ENCODE data around the gene DNAJC25. TPM values are rescaled to one million over a fixed set of nuclear protein-coding genes. Genes with fewer than 3 reads are reported as not detected.

DNAJC25 gene
- total RNA-seq, 3 donors from 2014 or later, result 10.5 to 13.0 (median 11.7) TPM

DNA sequence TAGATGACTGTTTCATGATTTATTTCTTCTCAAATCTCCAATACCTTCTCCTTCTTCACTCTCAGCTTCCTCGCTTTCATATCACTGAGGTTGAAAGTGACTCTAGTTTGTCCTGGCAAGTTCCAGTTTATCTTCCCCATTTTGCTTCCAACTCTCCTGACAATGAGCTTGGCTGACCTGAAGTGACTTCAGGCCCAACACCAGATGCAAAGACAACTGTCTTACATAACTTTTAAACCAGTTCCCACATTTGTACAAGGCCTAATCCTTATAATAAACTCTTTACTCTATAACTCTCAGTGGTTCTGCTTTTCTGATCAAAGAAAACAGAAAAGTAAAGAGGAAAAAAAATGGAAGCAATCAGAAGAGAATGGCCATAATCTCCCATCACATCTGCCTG is 52.3 kb downstream of the DNAJC25 start:
- Histone ChIP-seq H3K36me3 (no peaks in the 10 kb centered on the region), H3K4me1 (no peaks in the 10 kb centered on the region), H3K4me3 (no peak overlapping the region), H3K9me3 (no peaks in the 10 kb centered on the region), H3K27ac (no peak overlapping the region), H3K27me3 (no peaks in the 10 kb centered on the region)
- intact Hi-C loops (cut with DNase I; ENCODE audit: low total_unique reads), result no loop called here
- no peak for DNase-seq (ENCODE audit: low spot score in 2 of 2)
- TF ChIP-seq POLR2AphosphoS5 (IDR thresholded peaks at IDR 0.05), result no peak
- TF ChIP-seq, protein P1, sequence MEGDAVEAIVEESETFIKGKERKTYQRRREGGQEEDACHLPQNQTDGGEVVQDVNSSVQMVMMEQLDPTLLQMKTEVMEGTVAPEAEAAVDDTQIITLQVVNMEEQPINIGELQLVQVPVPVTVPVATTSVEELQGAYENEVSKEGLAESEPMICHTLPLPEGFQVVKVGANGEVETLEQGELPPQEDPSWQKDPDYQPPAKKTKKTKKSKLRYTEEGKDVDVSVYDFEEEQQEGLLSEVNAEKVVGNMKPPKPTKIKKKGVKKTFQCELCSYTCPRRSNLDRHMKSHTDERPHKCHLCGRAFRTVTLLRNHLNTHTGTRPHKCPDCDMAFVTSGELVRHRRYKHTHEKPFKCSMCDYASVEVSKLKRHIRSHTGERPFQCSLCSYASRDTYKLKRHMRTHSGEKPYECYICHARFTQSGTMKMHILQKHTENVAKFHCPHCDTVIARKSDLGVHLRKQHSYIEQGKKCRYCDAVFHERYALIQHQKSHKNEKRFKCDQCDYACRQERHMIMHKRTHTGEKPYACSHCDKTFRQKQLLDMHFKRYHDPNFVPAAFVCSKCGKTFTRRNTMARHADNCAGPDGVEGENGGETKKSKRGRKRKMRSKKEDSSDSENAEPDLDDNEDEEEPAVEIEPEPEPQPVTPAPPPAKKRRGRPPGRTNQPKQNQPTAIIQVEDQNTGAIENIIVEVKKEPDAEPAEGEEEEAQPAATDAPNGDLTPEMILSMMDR (IDR thresholded peaks at IDR 0.05), result no peak
- no peak for TF ChIP-seq POLR2A (IDR thresholded peaks at IDR 0.05)

DNA sequence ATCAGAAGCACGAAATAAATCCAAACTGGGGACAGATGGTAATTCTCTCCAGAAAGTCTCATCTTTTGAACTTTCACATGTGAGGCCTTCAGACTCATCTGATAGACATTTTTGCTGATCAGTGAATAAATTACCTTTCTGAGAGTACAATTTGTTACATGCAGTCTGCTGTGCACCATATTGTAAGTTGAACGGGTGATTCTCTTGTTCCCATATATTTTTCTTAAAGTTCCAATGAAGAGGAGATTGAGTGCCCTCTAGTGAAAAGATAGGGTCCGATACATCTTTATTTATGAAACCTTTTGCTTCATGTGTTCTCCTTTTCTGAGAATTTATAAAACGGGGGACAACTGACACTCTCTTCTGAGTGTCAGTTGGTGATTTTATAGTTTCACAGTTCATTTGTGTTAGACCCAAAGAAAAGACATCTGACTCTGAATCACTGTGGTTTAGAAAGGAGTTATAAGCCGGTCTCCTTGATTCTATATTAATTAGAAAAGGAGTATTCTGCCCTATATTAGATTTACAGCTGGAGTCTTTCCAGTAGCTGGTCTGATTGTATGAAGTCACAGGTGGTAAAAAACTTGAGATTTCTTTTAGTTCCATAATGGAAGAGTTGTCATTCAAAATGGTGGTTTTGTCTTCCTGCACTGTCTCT is 60.7 kb downstream of the DNAJC25 start:
- H3K4me3 ChIP-seq, result no peak overlapping the region
- no peaks in the 10 kb centered on the region for H3K36me3 ChIP-seq
- DNase-seq (ENCODE audit: low spot score in 2 of 2), result no peak
- H3K9me3 ChIP-seq, result no peaks in the 10 kb centered on the region
- no peaks in the 10 kb centered on the region for H3K27me3 ChIP-seq
- H3K27ac ChIP-seq, result no peak overlapping the region
- intact Hi-C loops (cut with DNase I; ENCODE audit: low total_unique reads), result no loop called here
- no peaks in the 10 kb centered on the region for H3K4me1 ChIP-seq
- TF ChIP-seq, protein P1 (IDR thresholded peaks at IDR 0.05), result peak in 1 of 3 donors; percentile 15
- TF ChIP-seq POLR2A (IDR thresholded peaks at IDR 0.05) (no peak), POLR2AphosphoS5 (IDR thresholded peaks at IDR 0.05) (no peak)

DNA sequence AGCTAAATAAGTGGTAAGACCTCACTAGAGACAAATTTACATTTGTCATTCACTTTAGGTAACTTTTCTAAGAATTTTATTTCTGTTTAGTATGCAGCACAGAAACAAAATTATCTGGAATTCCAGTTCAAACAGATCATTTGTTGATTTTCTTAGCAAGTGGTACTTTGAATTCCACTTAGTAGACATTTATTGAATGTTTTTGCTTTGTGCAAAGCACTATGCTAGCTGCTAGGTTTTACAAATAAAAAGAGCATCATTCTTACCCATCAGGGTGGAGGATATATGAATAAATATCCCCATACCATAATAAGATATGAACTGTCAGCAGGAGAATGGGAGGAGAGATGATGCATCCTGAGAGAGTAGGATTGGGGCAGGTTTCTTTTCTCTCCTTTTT is 65.7 kb downstream of the DNAJC25 start:
- intact Hi-C loops (cut with DNase I; ENCODE audit: low total_unique reads), result no loop called here
- Histone ChIP-seq H3K36me3 (no peaks in the 10 kb centered on the region), H3K27me3 (no peaks in the 10 kb centered on the region), H3K4me1 (no peaks in the 10 kb centered on the region), H3K9me3 (no peaks in the 10 kb centered on the region), H3K27ac (no peak overlapping the region), H3K4me3 (no peak overlapping the region)
- no peak for DNase-seq (ENCODE audit: low spot score in 2 of 2)
- no peak for TF ChIP-seq POLR2A (IDR thresholded peaks at IDR 0.05)
- no peak for TF ChIP-seq POLR2AphosphoS5 (IDR thresholded peaks at IDR 0.05)
- TF ChIP-seq, protein P1 (IDR thresholded peaks at IDR 0.05), result no peak

DNA sequence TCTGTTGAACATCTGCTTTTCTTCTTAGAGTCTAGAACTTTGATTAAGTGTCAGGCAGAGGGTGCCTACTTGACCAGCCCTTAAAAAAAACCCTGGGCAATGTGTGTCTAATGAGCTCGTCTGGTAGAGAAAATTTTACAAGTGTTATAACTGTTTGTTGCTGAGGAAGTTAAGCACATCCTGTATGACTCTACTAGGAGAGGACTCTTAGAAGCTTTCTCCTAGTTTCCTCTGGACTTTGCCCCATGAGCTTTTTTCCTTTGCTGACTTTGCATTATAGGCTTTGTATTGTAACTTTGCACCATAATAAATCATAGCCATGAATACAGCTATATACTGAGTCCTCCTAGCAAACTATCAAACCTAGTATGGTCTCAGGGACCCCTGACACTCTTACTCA is 69.6 kb downstream of the DNAJC25 start:
- DNase-seq (ENCODE audit: low spot score in 2 of 2), result no peak
- no peaks in the 10 kb centered on the region for H3K9me3 ChIP-seq
- no peak overlapping the region for H3K4me3 ChIP-seq
- no peak overlapping the region for H3K27ac ChIP-seq
- intact Hi-C loops (cut with DNase I; ENCODE audit: low total_unique reads), result no loop called here
- TF ChIP-seq POLR2A (IDR thresholded peaks at IDR 0.05), result no peak
- TF ChIP-seq POLR2AphosphoS5 (IDR thresholded peaks at IDR 0.05), result no peak
- no peaks in the 10 kb centered on the region for H3K36me3 ChIP-seq
- H3K4me1 ChIP-seq, result no peaks in the 10 kb centered on the region
- no peaks in the 10 kb centered on the region for H3K27me3 ChIP-seq

Other genes starting within 250 kb of the DNAJC25 start
- gene ECPAS, start 147.0 kb upstream of the DNAJC25 start, total RNA-seq, result 100 to 1,000 TPM in 1 of 3 donors, 10 to 100 TPM in 2; 91.6 to 159 (median 94.1) TPM
- gene ZNF483, start 106.2 kb upstream of the DNAJC25 start, total RNA-seq, result 10 to 100 TPM in 2 of 3 donors, 1 to 10 TPM in 1; 5.9 to 24.9 (median 16.4) TPM
- 10 to 100 TPM; 30.0 to 87.1 (median 68.2) TPM for gene PTGR1, start 31.7 kb upstream of the DNAJC25 start, total RNA-seq
- 10 to 100 TPM; 53.4 to 95.7 (median 91.4) TPM for gene GNG10, start 30.3 kb downstream of the DNAJC25 start, total RNA-seq
- under 1 TPM in 1 of 3 donors, not detected in 2; 0.33 TPM for gene SHOC1, start 163.6 kb downstream of the DNAJC25 start, total RNA-seq